ENCODE data around the gene CDH24. TPM values are rescaled to one million over a fixed set of nuclear protein-coding genes. Genes with fewer than 3 reads are reported as not detected.
"Not testable (repeated sequence)": the region's sequence is repeated elsewhere in the genome, so short reads cannot be mapped to it uniquely, and the experiment has no call there.

The CDH24 gene
- total RNA-seq, 4 donors from 2014 or later, result 3.0 to 4.9 (median 3.9) TPM

DNA sequence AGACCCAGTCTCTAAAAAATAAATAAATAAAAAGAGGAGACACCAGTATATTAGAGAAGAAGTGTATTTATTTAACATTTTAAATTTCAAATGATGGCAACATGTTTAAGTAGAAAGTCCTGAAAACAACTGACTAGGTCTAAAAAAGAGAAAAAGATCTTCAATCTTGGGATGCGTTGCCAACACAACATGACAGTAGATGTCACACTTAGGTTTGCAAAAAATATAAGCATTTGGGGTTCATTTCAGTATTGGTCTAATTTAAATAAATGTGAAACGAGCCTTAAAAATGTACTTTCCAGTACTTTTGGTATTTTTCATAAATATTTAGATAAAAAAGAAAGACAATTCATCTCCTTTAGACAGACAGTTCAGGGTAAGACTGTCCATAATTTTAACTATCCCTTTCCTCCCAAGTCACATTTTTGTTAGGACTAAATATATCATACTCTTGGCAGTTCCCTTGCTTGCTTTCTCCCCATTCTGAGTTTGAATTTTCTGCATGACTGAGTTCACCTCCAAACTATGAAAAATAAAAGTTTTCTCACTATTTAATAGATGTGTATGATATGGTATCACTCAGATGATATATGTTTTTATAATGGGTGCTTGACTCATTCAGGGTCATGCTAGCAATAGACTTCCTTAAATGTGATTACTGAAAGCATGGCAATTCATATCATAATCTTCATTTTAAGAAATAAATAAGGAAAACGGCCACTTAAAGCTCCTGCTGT, 51.7 kb downstream of the CDH24 start:
- intact Hi-C loops (cut with DNase I; ENCODE audit: low total_unique reads), result no loop called here
- WGBS, 2 donors, result 80 to 83% methylated on average over 3 of the region's 3 CpGs
- no peak for DNase-seq (ENCODE audit: low spot score in 2 of 2)
- no peak overlapping the region for H3K4me3 ChIP-seq (ENCODE audit: low read depth, poor library complexity, severe bottlenecking)
- TF ChIP-seq, protein P1, sequence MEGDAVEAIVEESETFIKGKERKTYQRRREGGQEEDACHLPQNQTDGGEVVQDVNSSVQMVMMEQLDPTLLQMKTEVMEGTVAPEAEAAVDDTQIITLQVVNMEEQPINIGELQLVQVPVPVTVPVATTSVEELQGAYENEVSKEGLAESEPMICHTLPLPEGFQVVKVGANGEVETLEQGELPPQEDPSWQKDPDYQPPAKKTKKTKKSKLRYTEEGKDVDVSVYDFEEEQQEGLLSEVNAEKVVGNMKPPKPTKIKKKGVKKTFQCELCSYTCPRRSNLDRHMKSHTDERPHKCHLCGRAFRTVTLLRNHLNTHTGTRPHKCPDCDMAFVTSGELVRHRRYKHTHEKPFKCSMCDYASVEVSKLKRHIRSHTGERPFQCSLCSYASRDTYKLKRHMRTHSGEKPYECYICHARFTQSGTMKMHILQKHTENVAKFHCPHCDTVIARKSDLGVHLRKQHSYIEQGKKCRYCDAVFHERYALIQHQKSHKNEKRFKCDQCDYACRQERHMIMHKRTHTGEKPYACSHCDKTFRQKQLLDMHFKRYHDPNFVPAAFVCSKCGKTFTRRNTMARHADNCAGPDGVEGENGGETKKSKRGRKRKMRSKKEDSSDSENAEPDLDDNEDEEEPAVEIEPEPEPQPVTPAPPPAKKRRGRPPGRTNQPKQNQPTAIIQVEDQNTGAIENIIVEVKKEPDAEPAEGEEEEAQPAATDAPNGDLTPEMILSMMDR (IDR thresholded peaks at IDR 0.05), result no peak
- TF ChIP-seq POLR2A (IDR thresholded peaks at IDR 0.05), result no peak

DNA sequence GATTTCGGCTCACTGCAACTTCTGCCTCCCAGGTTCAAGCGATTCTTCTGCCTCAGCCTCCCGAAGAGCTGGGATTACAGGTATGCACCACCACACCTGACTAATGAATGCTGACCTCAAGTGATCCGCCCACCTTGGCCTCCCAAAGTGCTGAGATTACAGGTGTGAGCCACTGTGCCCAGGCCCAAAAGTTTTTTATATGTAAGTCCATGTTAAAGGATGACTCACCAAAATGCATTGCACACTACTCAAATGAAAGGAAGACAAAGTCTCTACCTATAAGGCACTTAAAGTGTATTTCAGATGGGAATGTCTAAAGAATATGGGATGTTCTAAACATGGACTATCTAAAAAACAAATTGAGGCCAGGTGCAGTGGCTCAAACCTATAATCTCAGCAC, 53.0 kb downstream of the CDH24 start:
- DNase-seq (ENCODE audit: low spot score in 2 of 2), result peak in 1 of 2 donors; percentile 66
- 95 to 97% methylated on average over 4 of the region's 4 CpGs for WGBS, 2 donors
- H3K4me3 ChIP-seq (ENCODE audit: low read depth, poor library complexity, severe bottlenecking); intact Hi-C loops (cut with DNase I; ENCODE audit: low total_unique reads): not testable (repeated sequence)

DNA sequence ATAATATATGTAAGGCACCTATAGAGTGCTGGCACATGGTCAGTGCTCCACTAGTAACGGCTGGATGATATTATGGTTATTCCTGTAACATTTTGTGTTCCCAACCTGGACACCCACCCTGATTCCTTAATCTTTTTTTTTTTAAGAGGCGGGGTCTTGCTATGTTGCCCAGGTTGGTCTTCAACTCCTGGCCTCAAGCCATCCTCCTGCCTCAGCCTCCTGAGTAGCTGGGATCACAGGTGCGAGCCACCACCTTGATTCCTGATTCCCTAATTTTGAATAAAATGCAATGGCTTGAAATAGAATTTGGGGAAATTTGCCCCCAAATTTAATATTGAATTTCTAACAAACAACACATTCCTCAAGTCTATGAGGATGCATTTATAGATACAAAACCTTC, 54.7 kb downstream of the CDH24 start:
- intact Hi-C loops (cut with DNase I; ENCODE audit: low total_unique reads), result no loop called here
- no peak overlapping the region for H3K4me3 ChIP-seq (ENCODE audit: low read depth, poor library complexity, severe bottlenecking)
- no peak for DNase-seq (ENCODE audit: low spot score in 2 of 2)
- no peak for TF ChIP-seq POLR2A (IDR thresholded peaks at IDR 0.05)
- TF ChIP-seq, protein P1 (IDR thresholded peaks at IDR 0.05), result no peak
- 94 to 95% methylated on average over 3 of the region's 3 CpGs for WGBS, 2 donors

DNA sequence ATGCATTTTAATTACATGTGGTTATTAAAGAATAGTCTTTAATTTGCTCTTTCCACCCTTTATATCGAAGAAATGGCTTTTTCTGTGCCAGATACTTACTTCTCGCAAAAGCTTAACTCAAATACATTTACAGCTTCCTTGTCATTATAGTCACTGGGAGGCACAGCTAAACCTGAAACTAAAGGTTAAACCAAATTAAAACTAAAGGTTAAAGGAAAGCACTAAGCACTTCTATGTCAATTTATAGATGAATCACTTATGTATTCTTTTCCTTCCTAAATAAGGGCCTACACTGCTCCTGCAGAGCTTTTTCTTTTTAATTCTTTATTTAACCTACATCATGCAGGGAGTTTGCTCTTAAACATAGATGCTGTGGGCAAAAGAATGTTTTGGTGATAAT, 56.5 kb downstream of the CDH24 start:
- no peak overlapping the region for H3K4me3 ChIP-seq (ENCODE audit: low read depth, poor library complexity, severe bottlenecking)
- DNase-seq (ENCODE audit: low spot score in 2 of 2), result no peak
- TF ChIP-seq POLR2A (IDR thresholded peaks at IDR 0.05), result no peak
- TF ChIP-seq, protein P1 (IDR thresholded peaks at IDR 0.05), result no peak
- intact Hi-C loops (cut with DNase I; ENCODE audit: low total_unique reads), result no loop called here
- 92 to 93% methylated on average over 2 of the region's 2 CpGs for WGBS, 2 donors

DNA sequence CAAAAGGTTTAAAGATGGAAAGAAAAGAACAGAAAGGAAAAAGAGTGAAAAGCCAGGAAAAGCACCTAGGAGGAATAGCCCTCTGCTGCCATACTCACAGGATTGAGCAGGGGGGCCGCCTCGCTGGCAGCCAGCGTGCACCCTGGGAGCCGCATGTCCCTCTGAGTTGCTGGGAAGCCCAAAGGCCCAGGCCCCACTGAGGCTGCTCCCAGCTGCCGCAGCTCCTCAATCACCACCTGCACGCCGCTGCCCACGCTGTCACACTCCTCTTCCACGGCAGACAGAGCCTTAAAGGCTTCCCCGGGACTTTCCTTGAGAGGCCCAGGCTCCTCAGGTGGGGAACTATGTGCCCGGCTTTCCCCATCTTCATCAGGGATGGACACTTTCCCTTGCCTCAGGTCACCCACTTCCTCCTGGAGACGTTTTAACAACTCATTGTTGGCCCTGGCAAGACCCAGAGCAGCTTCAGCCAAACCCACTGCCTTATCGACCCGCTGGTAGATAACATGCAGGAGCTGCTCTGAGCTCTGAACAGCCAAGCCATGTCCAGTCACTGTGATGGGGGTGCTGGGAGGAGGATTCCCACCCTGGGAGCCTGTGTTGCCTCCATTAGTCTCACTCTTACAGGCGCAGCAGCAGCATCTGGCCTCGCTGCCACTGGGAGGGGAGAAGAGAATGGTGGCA, 58.8 kb downstream of the CDH24 start:
- intact Hi-C loops (cut with DNase I; ENCODE audit: low total_unique reads), result no loop called here
- H3K4me3 ChIP-seq (ENCODE audit: low read depth, poor library complexity, severe bottlenecking), result no peak overlapping the region
- DNase-seq (ENCODE audit: low spot score in 2 of 2), result peak in 1 of 2 donors; percentile 71
- TF ChIP-seq, protein P1 (IDR thresholded peaks at IDR 0.05), result no peak
- TF ChIP-seq POLR2A (IDR thresholded peaks at IDR 0.05), result no peak
- 86 to 93% methylated on average over 16 of the region's 16 CpGs for WGBS, 2 donors

DNA sequence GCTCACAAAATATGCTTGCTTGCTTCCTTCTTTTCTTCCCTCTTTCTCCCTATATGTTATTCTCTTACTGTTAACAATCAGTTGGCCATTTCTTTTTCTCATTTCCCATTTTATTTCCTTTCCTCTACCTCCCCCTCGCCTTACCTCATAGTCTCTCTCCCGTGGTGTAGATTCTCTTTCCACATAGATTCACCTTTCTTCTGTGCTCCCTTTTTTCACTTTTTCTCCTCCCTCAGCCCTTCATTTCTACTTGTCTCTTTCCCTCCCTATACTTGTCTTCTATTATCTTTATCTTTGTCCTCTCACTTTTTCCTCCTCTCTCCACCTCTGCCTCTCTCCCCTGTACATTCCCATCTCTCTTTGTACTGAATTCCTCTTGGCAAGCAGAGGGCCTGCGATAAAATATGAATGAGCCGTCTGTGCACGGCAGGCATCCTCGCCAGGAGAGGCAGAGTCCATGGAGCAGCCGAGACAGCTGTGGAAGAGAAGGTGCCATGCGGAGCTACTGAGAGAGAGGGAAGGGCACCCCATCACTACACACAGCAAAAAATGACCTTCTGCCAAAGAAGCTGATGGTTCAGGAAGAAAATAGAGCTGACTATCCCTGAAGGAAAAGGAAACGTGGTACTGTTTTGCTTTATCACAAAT, 59.5 kb downstream of the CDH24 start:
- intact Hi-C loops (cut with DNase I; ENCODE audit: low total_unique reads), result no loop called here

More for the DNA sequence above, 59.5 kb downstream of the CDH24 start:
- DNase-seq (ENCODE audit: low spot score in 2 of 2), result peak in 1 of 2 donors; percentile 21
- H3K4me3 ChIP-seq (ENCODE audit: low read depth, poor library complexity, severe bottlenecking), result no peak overlapping the region
- WGBS, 2 donors, result 77 to 79% methylated on average over 9 of the region's 9 CpGs
- TF ChIP-seq, protein P1 (IDR thresholded peaks at IDR 0.05), result no peak
- TF ChIP-seq POLR2A (IDR thresholded peaks at IDR 0.05), result no peak

Measured in lower leg skin (tissue), 4 donors.